Inflammatory macrophage (primary cell): Measurements from ENCODE around the gene FBXL17.

Experiments used
- DNase-seq, 2 donors: peaks; one replicate each; pipeline ENCODE4 v3.0.0-alpha.2; 2020 to 2022

The FBXL17 gene

DNA sequence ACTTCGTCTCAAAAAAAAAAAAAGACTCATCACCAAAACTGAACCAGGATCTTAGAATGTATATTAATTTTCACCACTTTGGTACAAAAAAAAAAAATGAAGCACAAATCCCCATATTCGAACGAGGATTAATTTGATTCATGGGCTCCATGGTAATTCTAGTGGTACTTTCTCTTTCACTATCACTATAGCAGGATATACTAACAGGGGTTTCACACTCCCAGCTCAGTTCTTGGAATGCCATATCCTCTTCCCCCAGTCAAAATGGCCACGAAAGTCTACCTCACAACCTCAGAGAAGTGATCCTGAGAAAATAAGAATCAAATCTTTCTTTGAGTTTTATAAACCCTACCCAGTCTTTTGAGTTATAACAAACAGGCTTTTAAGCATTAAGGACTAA lies 235.7 kb downstream of the FBXL17 start:
- DNase-seq: no peak

DNA sequence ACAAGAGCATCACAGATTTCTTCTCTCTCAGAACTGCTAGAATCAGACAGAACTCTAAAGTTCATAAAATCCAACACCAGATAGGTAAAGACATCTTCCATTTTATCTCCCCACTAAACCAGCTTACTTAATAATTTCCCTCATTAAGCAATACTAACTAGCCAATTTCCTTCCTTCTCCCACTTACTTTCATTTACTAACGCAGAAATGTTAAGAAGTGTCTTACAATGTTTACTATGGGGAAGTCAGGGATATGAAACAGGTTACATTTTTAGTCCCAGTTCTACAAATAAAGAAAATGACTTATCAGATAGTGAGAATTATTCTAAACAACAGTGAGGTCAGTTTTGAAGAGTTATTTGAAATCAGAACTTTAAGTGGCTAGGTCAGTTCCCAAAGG lies 236.5 kb downstream of the FBXL17 start:
- peak in 1 of 2 donors; percentile 70 for DNase-seq

DNA sequence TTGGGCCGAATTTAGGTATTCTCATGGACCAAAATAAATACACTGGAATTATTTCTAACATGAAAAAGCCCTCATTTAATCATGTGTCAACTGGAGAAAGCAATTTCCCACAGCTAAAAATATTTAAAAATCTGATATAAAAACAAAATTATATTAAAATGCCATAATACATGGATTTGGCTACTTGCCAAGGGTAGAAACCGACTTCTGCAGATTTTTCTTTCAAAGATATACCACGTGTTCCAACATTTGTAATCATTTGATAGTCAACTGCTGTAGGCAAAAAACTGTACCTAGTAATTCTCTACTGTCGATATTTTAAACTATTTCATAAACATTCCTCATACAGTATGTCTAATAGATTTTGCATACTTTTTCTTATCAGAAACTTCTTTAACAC lies 237.6 kb downstream of the FBXL17 start:
- DNase-seq: no peak

DNA sequence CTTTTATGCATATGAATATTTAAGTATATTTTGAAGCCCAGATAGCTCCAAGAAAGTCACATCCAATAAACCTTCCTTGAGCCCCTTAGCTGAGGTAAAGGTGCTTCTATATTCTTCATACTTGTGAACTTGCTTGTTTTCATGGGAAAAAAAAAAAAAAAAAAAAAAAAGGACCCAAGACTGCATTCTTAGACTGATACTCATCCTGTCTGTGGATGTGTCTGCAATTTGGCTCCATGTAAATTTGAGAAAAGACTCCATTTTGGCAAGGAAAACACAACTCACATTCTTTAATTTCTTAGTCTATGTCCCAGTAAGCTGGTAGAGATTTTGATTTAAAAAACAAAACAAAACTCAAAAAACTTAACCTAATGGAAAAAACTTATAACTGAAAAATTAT lies 238.3 kb downstream of the FBXL17 start:
- no peak for DNase-seq

DNA sequence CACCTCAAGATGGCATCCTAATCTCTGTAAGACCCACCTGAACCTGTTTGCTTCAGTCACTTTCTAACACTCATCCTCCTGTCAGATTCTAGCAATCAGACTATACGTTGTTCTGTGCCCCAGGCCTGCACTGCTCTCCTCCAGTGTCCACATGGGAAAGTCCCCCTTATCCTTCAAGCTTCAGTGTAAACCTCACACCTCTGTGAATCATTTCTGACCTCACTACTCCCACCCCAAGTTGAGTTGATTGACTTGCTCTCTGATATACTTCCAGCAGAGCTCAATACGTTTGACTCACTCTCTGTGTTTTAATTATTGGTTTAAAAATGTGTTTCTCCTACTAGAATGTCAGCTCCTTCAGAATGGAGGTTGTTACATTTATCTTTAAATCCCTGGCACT lies 240.2 kb downstream of the FBXL17 start:
- DNase-seq: no peak

DNA sequence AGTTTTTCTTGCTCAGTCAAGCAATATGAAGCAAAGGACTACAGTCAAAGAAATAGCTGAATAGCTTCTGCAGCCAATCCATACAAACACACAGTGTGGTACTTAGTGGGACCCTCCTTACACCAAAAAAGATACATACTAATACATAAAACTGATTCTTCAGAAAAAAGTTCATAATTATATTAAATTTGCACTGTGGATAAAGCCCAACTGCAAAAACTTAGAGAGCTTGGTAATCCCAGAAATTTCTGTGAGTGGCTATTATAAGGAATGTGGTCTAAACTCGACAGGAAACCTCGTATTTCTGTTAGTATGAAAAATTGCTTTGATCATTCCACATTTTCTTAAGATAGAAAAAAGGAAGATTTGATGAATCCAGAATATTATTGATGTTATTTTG lies 245.4 kb downstream of the FBXL17 start:
- no peak for DNase-seq

DNA sequence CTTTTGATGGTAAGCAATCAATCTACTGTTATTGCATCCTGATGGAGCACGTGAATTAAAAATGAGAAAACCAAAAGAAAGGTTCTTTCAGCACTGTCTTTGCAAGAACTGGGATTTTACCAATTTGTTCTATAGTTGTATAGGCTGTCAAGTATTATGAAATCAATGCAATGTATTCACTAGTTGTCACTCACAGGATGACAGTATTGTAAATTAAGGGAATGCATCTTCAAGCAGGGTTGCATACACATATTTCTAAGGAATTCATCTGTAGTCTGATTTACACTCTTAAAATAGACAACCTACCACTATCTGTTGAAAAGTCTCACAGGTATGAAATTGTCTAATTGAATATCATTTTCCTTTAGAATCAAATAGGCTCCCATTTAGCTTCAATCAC lies 252.8 kb downstream of the FBXL17 start:
- DNase-seq: no peak

DNA sequence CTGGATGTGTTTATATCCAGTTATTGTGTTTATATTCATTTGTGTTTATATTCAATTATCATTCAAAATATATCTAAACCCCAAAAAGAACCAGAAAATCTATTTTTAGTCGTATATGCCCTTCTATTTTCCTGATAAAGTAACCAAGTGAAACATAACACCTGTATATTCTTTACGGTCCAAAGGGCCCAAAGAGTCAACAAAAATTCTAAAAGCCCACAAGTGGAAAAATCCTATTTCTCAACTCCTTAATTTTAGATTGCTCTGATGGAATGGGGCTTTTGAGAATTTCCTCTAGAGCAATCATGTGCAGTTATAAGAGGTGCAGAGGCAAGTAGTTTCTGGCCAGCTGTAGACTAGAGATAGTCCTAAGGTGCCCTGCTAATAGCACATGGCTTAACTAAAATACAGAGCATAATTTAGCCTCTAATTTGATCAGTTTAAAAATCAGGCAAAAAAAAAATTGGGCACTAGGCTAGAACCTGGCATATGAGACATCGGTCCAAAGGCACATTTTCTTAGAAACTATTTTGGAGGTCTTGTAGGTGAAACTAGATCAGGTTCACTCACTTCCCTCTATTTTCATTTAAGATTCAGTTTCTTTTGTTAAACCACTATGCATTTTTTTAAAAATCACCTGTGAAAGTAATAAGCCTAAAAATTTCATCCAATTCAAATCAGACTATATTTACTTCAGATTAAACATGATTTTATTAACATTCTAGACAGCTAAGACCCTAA lies 256.0 kb downstream of the FBXL17 start:
- DNase-seq: no peak

DNA sequence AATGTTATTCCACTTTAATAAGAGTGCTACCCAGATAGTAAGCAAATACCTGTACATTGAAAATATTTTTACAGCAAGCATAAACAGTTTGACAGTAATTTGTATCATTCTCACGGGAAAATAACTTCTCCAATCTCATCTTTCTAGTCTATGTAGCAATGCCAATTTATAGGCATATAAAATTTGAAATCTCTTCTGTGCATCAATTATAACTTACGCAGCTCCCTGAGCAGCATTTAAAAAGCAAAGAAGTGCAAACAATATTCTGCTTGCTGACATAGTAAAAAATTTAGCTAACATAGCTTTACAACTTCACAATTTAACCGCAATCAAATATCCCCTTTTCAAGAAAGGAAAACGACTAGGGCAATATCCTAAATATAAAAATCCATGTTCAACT lies 257.3 kb downstream of the FBXL17 start:
- no peak for DNase-seq

DNA sequence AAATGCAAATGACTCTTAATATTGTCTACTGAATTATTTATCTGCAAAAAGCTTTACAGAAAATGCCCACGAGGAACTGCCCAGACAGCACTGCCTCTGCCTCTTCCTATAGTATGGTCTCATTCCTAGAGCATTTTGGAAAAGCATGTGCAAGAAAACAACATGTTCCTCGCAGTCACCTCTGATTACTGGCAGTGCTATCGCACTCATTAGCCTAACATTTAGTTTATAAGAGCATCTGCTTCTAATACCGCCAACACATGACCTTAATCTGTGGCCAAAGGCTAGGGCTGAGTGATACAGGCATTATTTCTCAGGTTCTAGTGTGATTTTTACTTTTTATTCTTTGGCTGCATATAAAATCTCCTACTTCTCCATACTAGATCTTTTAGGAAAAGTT lies 259.2 kb downstream of the FBXL17 start:
- DNase-seq: no peak

DNA sequence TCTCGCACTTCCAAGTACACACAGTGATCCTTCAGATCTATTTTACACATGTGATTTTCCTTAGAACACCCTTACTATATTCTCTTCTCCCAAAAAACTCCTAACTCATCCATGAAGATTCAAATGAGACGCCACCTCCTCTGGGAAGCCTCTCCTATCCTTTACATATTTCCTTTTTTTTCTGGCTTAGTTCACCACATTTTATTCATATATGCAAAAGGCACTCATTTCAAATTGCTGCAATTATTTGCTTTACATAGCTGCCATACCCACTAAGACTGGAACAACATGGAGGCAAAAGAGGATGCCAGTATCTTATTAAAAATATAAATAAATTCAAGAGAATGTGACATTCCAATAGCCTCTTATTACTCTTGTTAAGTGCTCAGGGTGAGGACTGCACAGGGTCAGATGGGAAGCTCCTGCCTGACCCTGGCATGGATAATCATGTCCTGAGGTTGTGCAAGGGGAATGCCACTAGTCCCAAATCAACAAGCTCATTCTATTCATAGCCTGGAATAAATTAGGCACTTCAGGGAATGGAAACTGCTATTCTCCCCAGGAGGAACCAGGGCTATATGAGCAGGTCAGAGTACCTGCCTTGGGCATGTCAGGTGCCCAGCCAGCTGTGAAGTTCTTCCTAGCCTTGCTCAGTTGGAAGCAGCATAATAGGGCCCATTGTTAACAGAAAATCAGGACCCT lies 262.9 kb downstream of the FBXL17 start:
- DNase-seq: no peak

DNA sequence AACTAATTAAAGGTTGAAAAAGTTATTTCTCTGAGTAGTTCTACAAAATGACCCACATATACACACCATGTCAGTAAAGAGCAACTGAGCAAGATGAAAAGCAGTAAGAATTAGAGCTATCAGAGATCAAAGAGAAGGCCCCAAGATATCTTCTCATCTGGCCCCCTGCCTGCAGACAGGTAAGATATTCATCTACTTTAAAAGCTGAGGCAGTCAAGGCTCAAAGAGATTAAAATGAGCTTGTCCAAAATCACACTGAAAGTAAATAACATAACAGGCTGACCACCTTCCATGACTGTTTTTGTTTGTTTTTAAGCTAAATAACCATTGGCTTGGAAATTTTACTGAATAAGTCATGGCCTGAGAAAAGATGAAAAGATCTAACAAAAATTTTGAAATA lies 266.2 kb downstream of the FBXL17 start:
- DNase-seq: no peak

DNA sequence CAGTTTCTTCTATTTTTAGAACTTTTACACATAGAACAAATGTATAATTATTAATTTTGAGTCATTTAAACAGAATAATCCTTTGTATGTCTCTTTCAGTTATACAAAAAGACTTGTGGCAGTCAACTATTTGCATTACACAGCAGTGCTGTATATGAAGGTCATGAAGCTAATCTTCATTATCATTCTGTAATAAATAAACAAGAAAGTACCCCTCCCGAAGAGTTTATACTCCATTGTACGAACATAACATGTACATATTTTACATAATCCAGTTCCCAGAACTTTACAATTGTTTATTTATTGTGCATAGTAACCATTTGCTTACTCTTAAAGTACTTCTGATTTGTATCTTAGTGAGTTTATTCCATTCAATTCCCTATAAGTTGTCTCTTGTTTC lies 267.9 kb downstream of the FBXL17 start:
- no peak for DNase-seq

DNA sequence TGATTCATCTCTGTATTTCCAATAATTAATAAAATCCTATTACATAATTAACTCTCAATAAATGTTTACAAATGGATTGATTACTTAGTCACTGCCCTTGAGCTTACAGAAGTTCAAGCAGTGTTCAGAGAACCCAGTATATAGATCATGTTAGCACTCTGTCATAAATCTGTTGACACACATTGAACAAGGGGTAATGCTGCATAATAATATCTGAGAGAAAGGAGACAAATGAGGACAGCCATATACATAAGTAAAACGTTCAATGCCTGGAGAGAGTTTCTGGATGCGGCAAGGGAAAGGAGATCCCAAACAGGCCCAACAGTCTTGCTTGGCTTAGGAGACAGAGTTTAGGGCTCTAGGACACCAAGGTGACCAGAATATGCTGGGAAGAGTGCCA lies 270.2 kb downstream of the FBXL17 start:
- no peak for DNase-seq

DNA sequence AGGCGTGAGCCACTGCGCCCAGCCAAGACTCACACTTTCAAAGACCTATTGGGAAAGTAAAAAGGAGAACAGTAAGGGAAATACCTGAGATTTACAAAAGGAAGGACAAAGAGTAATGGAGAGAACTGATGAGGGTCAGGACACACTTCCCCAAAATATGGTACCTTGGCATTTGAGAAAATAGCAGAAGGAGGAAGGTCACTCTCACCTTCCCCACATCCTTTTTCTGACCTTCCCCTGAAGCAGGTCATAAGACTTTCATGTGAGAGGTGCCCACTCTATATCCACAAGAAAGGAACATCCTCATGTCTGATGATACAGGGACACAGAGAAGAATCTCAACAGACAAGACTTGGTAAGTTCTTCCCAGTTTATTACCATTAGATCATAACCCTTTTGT lies 272.8 kb downstream of the FBXL17 start:
- no peak for DNase-seq

DNA sequence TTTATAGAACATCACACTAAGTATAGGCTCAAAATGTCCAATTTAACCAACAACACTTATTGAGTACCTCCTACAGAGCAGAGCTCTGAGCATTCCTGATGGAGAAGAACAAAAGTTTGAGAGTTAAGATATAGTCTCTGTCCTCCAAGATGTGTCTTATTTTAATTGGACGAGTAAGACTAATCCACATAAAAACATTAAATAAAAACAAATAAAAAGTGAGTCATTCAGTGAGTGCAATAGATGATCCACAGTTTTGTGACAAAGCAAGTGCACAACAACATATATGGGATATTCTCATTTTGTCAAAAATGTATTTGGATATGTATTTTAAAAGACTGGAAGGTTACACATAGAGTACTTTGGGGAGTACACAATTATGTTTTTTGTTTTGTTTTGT lies 277.4 kb downstream of the FBXL17 start:
- DNase-seq: no peak

DNA sequence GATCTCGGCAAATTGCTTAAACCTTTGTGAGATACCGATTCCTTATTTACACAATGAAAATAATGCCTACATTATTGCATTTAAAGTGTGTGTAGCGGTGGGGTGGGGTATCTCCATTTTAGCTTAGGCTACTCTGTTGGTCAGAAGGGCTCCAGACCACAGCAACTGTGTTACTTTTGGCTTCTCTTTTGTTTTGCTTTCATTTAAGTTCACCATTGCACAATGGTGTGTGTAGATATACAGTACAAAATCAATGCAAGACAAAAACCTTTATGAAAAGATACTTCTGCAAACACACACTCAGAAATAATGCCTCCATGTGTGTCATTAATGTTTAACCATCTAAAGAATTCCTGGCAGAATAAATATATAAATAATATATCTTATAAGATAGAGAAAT lies 279.4 kb downstream of the FBXL17 start:
- no peak for DNase-seq

DNA sequence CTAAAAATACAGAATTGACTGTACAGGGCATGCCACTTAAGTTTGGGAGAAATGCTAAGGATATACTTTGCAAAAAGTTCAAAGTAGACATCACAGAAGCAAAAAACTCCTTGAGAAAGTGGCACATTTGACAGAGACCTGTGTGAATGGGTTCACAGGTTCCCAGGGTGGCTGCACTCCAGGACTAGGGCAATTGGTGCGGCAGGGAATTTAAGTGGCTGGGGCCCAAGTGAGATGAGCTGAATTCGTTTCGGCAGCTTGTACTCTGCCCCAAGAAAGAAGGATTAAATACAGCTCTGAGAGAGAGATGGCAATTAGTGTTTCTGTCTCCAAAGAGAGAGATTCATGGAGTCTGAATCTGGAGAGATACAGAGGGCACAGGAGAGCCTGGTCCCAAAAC lies 280.1 kb downstream of the FBXL17 start:
- DNase-seq: no peak

DNA sequence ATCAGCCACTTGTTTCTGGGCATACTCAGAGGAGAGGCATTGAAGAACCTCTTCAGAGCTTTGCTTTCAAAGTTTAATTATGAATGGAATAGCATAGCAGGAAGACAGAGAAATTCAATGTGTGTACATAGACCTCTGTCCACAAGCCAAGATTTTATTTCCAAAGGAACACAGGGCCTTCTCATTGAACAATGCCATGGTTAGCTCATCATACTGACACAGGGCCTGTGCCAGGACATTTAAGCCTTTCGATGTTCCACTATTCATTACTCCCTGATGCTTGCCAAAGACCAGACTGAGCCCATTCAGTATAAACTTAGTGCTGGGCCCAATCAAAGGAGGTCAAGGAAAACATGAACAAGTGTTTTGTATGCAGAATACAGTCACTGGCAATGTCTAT lies 280.8 kb downstream of the FBXL17 start:
- no peak for DNase-seq

DNA sequence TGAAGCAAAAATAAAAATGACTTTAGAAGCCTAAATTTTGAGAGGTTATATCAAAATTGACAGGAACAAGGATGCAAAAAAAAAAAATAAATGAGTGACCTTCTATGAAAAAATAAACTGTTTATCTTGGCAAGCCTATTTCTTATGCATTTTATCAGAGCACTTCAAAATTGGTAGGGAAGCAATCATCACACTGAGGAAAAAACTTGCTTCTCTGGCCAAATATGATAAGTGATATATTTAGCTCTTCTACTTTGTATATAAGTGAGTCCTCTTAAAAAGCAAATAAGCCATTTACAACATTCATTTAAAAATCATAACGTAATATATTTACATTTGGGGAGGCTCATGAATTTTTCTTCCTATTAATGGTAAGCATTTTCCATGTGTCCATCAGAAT lies 287.1 kb downstream of the FBXL17 start:
- DNase-seq: no peak

DNA sequence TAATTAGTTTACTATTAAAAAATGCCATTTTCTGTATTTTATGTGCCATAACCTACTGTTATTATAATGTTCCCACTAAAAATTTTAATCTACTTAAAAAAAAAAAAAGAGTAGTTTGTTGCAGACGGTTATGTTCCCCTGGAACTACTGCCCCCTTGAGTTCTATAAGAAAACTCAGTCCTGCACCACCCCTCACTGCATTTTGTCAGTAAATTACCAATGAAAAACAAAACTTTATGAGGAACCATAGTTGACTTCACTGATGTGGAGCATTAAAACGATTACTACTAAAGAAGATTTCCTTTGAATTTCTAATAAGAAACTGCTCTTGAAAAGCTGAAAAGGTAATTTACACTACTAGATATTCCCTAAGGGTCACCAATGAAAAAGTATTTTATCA lies 288.7 kb downstream of the FBXL17 start:
- no peak for DNase-seq

DNA sequence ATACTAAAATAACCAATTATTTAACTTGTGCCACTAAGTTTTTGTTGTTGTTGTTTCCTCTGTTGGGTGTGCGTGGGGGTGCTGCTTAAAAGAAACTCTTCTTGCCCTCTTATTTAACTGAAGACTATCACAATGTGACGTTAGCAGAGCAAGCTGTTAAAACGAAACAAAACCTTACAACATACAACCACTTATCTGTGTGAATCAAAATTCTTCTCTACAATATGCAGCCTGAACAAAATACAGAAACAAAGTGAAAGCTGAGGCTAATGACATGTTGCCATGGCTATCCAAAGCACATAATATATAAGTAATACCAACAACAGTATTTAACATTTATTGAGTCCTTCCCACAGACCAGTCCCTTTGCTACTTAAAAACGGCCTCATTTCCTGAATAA lies 291.0 kb downstream of the FBXL17 start:
- DNase-seq: no peak

DNA sequence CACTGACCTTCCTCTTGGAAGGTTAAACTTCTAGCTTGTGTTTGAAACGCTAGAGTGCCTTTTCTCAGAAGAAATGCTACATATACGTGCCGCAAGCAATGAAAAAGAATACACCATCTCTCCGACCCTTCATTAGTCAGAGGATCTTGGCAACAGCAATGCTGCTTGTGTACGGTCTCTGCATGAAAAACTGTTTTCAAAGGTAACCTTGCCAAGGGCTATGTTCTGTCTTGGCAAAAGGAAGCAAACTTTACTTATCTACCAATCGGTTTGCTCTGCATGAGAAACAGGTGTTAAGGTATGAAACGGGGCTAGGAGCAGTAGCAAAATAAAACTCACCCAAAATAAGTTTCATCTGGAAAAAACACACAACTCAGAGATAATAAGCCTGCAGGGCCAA lies 297.8 kb downstream of the FBXL17 start:
- no peak for DNase-seq

DNA sequence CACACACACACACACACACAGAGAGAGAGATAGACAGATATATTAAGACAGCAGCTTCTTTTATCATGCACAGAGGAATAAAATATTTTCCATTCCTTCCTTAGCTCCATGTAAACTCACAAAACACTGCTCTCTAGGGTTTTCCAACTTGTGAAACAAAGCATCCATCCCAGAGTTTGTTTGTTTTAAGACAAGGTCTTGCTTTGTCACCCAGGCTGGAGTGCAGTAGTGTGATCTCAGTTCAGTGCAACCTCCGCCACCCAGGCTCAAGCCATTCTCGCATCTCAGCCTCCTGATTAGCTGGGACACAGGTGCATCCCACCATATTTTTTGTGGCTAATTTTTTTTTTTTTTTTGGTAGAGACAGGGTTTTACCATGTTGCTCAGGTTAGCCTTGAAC lies 298.7 kb downstream of the FBXL17 start:
- no peak for DNase-seq

DNA sequence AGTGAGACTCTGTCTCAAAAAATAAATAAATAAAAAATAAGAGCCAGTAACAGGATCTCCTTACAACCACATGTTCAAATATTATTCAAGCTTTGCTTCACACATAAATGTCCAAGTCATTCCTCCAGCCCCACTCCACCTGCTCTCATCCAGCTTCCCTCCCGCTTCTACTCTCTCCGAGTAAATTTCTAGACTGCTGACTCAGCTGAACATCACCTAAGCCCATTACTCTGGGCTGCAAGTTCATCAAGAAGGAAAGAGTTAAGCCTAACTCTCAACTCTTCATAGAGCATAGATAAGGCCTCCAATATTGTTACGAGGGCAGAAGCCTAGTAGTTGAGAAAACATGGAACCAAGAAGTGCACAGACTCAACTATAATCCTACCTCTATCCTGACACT lies 300.2 kb downstream of the FBXL17 start:
- DNase-seq: no peak
